GM18511 (cell line): ENCODE measurements around the gene GAS7.

Experiments used
- ATAC-seq: cut with Tn5 transposase; IDR thresholded peaks from one replicate; pipeline ENCODE4 v1.9.1; 2021; ENCODE audit warnings: mild to moderate bottlenecking, moderate library complexity; ENCODE audit not compliant: unreplicated experiment

Gene GAS7

GRCh38 chr17:10053782-10054540, 144.4 kb downstream of the GAS7 start:
- ATAC-seq = no peak

GRCh38 chr17:10052106-10052813, 146.1 kb downstream of the GAS7 start:
- peak; percentile 57 for ATAC-seq

GRCh38 chr17:10051112-10051511, 147.3 kb downstream of the GAS7 start:
- no peak for ATAC-seq

- peak; percentile 48 for ATAC-seq
These were observed 147.8 kb downstream of the GAS7 start for GRCh38 chr17:10050597-10051101.

- no peak for ATAC-seq
These were observed 149.6 kb downstream of the GAS7 start for GRCh38 chr17:10048629-10049350.

GRCh38 chr17:10046786-10047785, 151.3 kb downstream of the GAS7 start:
- peak; percentile 73 for ATAC-seq

- ATAC-seq = no peak
These were observed 152.3 kb downstream of the GAS7 start for GRCh38 chr17:10045871-10046658.

GRCh38 chr17:10042589-10043244, 155.7 kb downstream of the GAS7 start:
- no peak for ATAC-seq

GRCh38 chr17:10041916-10042588, 156.4 kb downstream of the GAS7 start:
- peak; percentile 38 for ATAC-seq

GRCh38 chr17:10041287-10041612, 157.2 kb downstream of the GAS7 start:
- ATAC-seq = peak; percentile 46

GRCh38 chr17:10036511-10037061, 161.8 kb downstream of the GAS7 start:
- no peak for ATAC-seq

GRCh38 chr17:10035885-10036284, 162.5 kb downstream of the GAS7 start:
- no peak for ATAC-seq

GRCh38 chr17:10034719-10035475, 163.5 kb downstream of the GAS7 start:
- no peak for ATAC-seq

GRCh38 chr17:10033959-10034358, 164.4 kb downstream of the GAS7 start:
- peak; percentile 56 for ATAC-seq

- ATAC-seq = peak; percentile 71
These were observed 165.0 kb downstream of the GAS7 start for GRCh38 chr17:10033449-10033848.

- ATAC-seq = no peak
These were observed 166.1 kb downstream of the GAS7 start for GRCh38 chr17:10032118-10032852.

GRCh38 chr17:10031606-10032005, 166.8 kb downstream of the GAS7 start:
- no peak for ATAC-seq
